Skeletal muscle tissue (tissue), 4 donors: ENCODE data around the gene MESP1. TPM values are rescaled to one million over a fixed set of nuclear protein-coding genes. Genes with fewer than 3 reads are reported as not detected.
A peak's percentile ranks its signal among the peaks of the same experiment; 100 is the strongest.

Source experiments
- H3K27ac ChIP-seq: one replicate; pipeline ENCODE4 v1.7.0; 2013; ENCODE audit warnings: mild to moderate bottlenecking, low read depth, low read length, inconsistent platforms
- H3K27me3 ChIP-seq, 3 donors: one replicate each; pipeline ENCODE4 v1.7.0; 2013; ENCODE audit warnings: low read length in 3 of 3; ENCODE audit not compliant: control insufficient read depth in 3 of 3, insufficient read depth in 3 of 3
- H3K36me3 ChIP-seq, 3 donors: one replicate each; pipeline ENCODE4 v1.7.0; 2013; ENCODE audit warnings: low read length in 3 of 3; ENCODE audit not compliant: control insufficient read depth in 3 of 3, insufficient read depth in 3 of 3
- H3K4me1 ChIP-seq, 3 donors: one replicate each; pipeline ENCODE4 v1.7.0; 2013; ENCODE audit warnings: low read length in 3 of 3, mild to moderate bottlenecking in 3 of 3; ENCODE audit not compliant: control insufficient read depth in 3 of 3, insufficient read depth in 3 of 3
- H3K4me3 ChIP-seq, 3 donors: one replicate each; pipeline ENCODE4 v1.7.0; 2013; ENCODE audit warnings: low read length in 3 of 3
- H3K9ac ChIP-seq, 3 donors: one replicate each; pipeline ENCODE4 v1.7.0; 2013; ENCODE audit warnings: low read length in 3 of 3, mild to moderate bottlenecking in 3 of 3, moderate library complexity in 2 of 3, low read depth in 1 of 3
- H3K9me3 ChIP-seq, 3 donors: one replicate each; pipeline ENCODE4 v1.7.0; 2013; ENCODE audit warnings: low read length in 3 of 3; ENCODE audit not compliant: control insufficient read depth in 3 of 3
- total RNA-seq: library from RNA; depleted of rRNA; stranded (reverse); fragments of >200 nt; gene quantifications from one replicate; pipeline ENCODE4 v1.2.3, GENCODE V29; 2014
- donor health status: Osteomylitis.

Gene MESP1
- total RNA-seq, 1 donor from 2014 or later, result 0.52 TPM

- Histone ChIP-seq H3K27me3 (no peaks in the 10 kb centered on the region), H3K4me1 (peaks cover 0 to under 1% (median 0%) of the 10 kb centered on the region in 3 donors), H3K4me3 (no peak overlapping the region), H3K36me3 (no peaks in the 10 kb centered on the region), H3K9ac (no peak overlapping the region), H3K9me3 (no peaks in the 10 kb centered on the region), H3K27ac (no peak overlapping the region)
Measured at GRCh38 chr15:89781891-89782618, 31.0 kb upstream of the MESP1 start.

- Histone ChIP-seq H3K27ac (no peak overlapping the region), H3K4me1 (peaks cover 2 to 11% (median 4%) of the 10 kb centered on the region in 3 donors), H3K4me3 (no peak overlapping the region), H3K36me3 (no peaks in the 10 kb centered on the region), H3K9ac (no peak overlapping the region), H3K27me3 (no peaks in the 10 kb centered on the region), H3K9me3 (no peaks in the 10 kb centered on the region)
Measured at GRCh38 chr15:89781055-89781454, 30.0 kb upstream of the MESP1 start.

- Histone ChIP-seq H3K9me3 (no peaks in the 10 kb centered on the region), H3K4me1 (peaks cover 3 to 11% (median 4%) of the 10 kb centered on the region in 3 donors), H3K27ac (no peak overlapping the region), H3K9ac (no peak overlapping the region), H3K36me3 (no peaks in the 10 kb centered on the region), H3K27me3 (no peaks in the 10 kb centered on the region), H3K4me3 (no peak overlapping the region)
Measured at GRCh38 chr15:89780601-89781000, 29.6 kb upstream of the MESP1 start.

- Histone ChIP-seq H3K9ac (no peak overlapping the region), H3K4me1 (peaks cover 3 to 11% (median 4%) of the 10 kb centered on the region in 3 donors), H3K9me3 (no peaks in the 10 kb centered on the region), H3K4me3 (no peak overlapping the region), H3K36me3 (no peaks in the 10 kb centered on the region), H3K27ac (no peak overlapping the region), H3K27me3 (no peaks in the 10 kb centered on the region)
Measured at GRCh38 chr15:89778861-89779260, 27.8 kb upstream of the MESP1 start.

GRCh38 chr15:89777782-89778380 is 26.8 kb upstream of the MESP1 start:
- H3K36me3 ChIP-seq, result no peaks in the 10 kb centered on the region
- no peak overlapping the region for H3K27ac ChIP-seq
- H3K4me1 ChIP-seq, result peaks cover 3 to 11% (median 4%) of the 10 kb centered on the region in 3 donors
- no peak overlapping the region for H3K4me3 ChIP-seq
- H3K9ac ChIP-seq, result no peak overlapping the region
- no peaks in the 10 kb centered on the region for H3K9me3 ChIP-seq
- H3K27me3 ChIP-seq, result no peaks in the 10 kb centered on the region

- no peak overlapping the region for H3K27ac ChIP-seq
- no peaks in the 10 kb centered on the region for H3K9me3 ChIP-seq
- no peaks in the 10 kb centered on the region for H3K27me3 ChIP-seq
- H3K4me1 ChIP-seq, result peaks cover 3 to 11% (median 4%) of the 10 kb centered on the region in 3 donors
- peak overlapping the region in 1 of 3 donors; percentile 79 for H3K9ac ChIP-seq
- peak overlapping the region in 1 of 3 donors; percentile 66 for H3K4me3 ChIP-seq
- H3K36me3 ChIP-seq, result no peaks in the 10 kb centered on the region
Measured at GRCh38 chr15:89777073-89777751, 26.2 kb upstream of the MESP1 start.

GRCh38 chr15:89776274-89777072 is 25.4 kb upstream of the MESP1 start, which contains the start of gene MESP2:
Gene MESP2, plus strand, starts transcription at chr15:89776332. Its CDS starts 26 bp downstream, at chr15:89776358.
- no peaks in the 10 kb centered on the region for H3K9me3 ChIP-seq
- no peaks in the 10 kb centered on the region for H3K27me3 ChIP-seq
- H3K4me3 ChIP-seq, result peak within 1 kb of the TSS; percentile 38 to 66 (median 60)
- H3K4me1 ChIP-seq, result peaks cover 3 to 11% (median 4%) of the 10 kb centered on the region in 3 donors
- H3K36me3 ChIP-seq, result no peaks in the 10 kb centered on the region
- no peak within 1 kb of the TSS for H3K27ac ChIP-seq
- H3K9ac ChIP-seq, result peak within 1 kb of the TSS in 2 of 3 donors; percentile 42 to 79

GRCh38 chr15:89775815-89776214 is 24.8 kb upstream of the MESP1 start:
- Histone ChIP-seq H3K9ac (peak overlapping the region in 1 of 3 donors; percentile 79), H3K27ac (no peak overlapping the region), H3K4me3 (peak overlapping the region in 2 of 3 donors; percentile 38 to 66), H3K4me1 (peaks cover 3 to 11% (median 4%) of the 10 kb centered on the region in 3 donors), H3K9me3 (no peaks in the 10 kb centered on the region), H3K27me3 (no peaks in the 10 kb centered on the region), H3K36me3 (no peaks in the 10 kb centered on the region)

- Histone ChIP-seq H3K9me3 (no peaks in the 10 kb centered on the region), H3K4me1 (peaks cover 3 to 11% (median 4%) of the 10 kb centered on the region in 3 donors), H3K4me3 (no peak overlapping the region), H3K9ac (no peak overlapping the region), H3K27ac (no peak overlapping the region), H3K36me3 (no peaks in the 10 kb centered on the region), H3K27me3 (no peaks in the 10 kb centered on the region)
Measured at GRCh38 chr15:89774492-89774891, 23.4 kb upstream of the MESP1 start.
